HepG2 (cell line): Measurements from ENCODE around the gene PRPF38B. TPM values are rescaled to one million over a fixed set of nuclear protein-coding genes. Genes with fewer than 3 reads are reported as not detected.

Experiments used
- AFF4 ChIP-seq: sonication (generic); formaldehyde crosslinking; IDR thresholded peaks from 2 replicates; pipeline ENCODE4 v1.4.0; 2020; ENCODE audit warnings: missing genetic modification reagents
- ATF3 ChIP-seq: sonication (generic); formaldehyde crosslinking; IDR thresholded peaks from 2 replicates; pipeline ENCODE4 v1.4.0; 2020; ENCODE audit warnings: missing genetic modification reagents
- FOXO4 ChIP-seq: sonication (generic); formaldehyde crosslinking; conservative IDR thresholded peaks from 2 replicates; pipeline ENCODE4 v1.8.1; 2023; ENCODE audit warnings: missing genetic modification reagents
- HBP1 ChIP-seq: IDR thresholded peaks from 2 replicates; pipeline ENCODE4 v1.6.1; 2016; ENCODE audit warnings: low read depth, control low read depth
- HNRNPL ChIP-seq: fragments of 200-400 bp; formaldehyde crosslinking; IDR thresholded peaks from 2 replicates; pipeline ENCODE4 v1.6.1; 2017; ENCODE audit warnings: mild to moderate bottlenecking, low read depth, low read length
- JUNB ChIP-seq: sonication (generic); formaldehyde crosslinking; IDR thresholded peaks from 2 replicates; pipeline ENCODE4 v1.8.0; 2022; ENCODE audit warnings: missing genetic modification reagents, mild to moderate bottlenecking, borderline replicate concordance
- KDM1A ChIP-seq: IDR thresholded peaks from 2 replicates; pipeline ENCODE4 v1.6.1; 2016; ENCODE audit warnings: missing compliant biosample characterization
- KDM5B ChIP-seq: sonication (generic); formaldehyde crosslinking; IDR thresholded peaks from 2 replicates; pipeline ENCODE4 v1.4.0; 2020; ENCODE audit warnings: missing genetic modification reagents, mild to moderate bottlenecking, borderline replicate concordance
- SIN3A ChIP-seq: IDR thresholded peaks from 2 replicates; pipeline ENCODE4 v1.6.1; 2011; ENCODE audit warnings: low read depth, mild to moderate bottlenecking, control low read depth, low read length, borderline replicate concordance
- TAF15 ChIP-seq: fragments of 200-400 bp; formaldehyde crosslinking; IDR thresholded peaks from one replicate; pipeline ENCODE4 v1.6.1; 2018; ENCODE audit warnings: mild to moderate bottlenecking, low read depth, low read length; ENCODE audit not compliant: poor library complexity, severe bottlenecking
- XBP1 ChIP-seq: sonication (generic); formaldehyde crosslinking; IDR thresholded peaks from 2 replicates; pipeline ENCODE4 v1.5.0; 2020; ENCODE audit warnings: missing genetic modification reagents
- ZBTB3 ChIP-seq: sonication (generic); formaldehyde crosslinking; IDR thresholded peaks from 2 replicates; pipeline ENCODE4 v1.4.0; 2020; ENCODE audit warnings: low read depth, mild to moderate bottlenecking, moderate library complexity, missing genetic modification reagents, borderline replicate concordance
- ZNF263 ChIP-seq: sonication (generic); formaldehyde crosslinking; IDR thresholded peaks from 2 replicates; pipeline ENCODE4 v1.4.0; 2020; ENCODE audit warnings: missing genetic modification reagents
- ZNF503 ChIP-seq: sonication (generic); formaldehyde crosslinking; IDR thresholded peaks from 2 replicates; pipeline ENCODE4 v1.4.0; 2020; ENCODE audit warnings: missing genetic modification reagents
- ZNF704 ChIP-seq: sonication (generic); formaldehyde crosslinking; IDR thresholded peaks from 2 replicates; pipeline ENCODE4 v1.8.1; 2023; ENCODE audit warnings: mild to moderate bottlenecking, inconsistent platforms, moderate library complexity, missing genetic modification reagents, borderline replicate concordance
- polyA plus RNA-seq, 8 experiments: library from polyadenylated mRNA; depleted of rRNA in 3 of 8; stranded (reverse) in 7 of 8; unstranded in 1 of 8; fragments of >200 nt; fragmentation: Illumina TruSeq in 4 of 8; extraction: Trizol in 4 of 8; gene quantifications; 2 replicates each; pipeline versions ENCODE4 v1.2.1 to v1.2.3, GENCODE V29; 2011 to 2016; ENCODE audit warnings: low read depth in 4 of 8, missing spikeins in 1 of 8, mixed read lengths in 1 of 8; ENCODE audit not compliant: insufficient read depth in 1 of 8
- total RNA-seq, 5 experiments: library from RNA; depleted of rRNA; stranded (reverse); fragments of >200 nt; fragmentation: Illumina TruSeq; extraction: Trizol; gene quantifications; 2 replicates each; pipeline ENCODE4 v1.2.3, GENCODE V29; 2016; ENCODE audit warnings: low read depth in 1 of 5

Gene PRPF38B
- total and polyA plus RNA-seq, 2 of the 13 experiments (the other 11 are each of a cell fraction or from before 2014, with no cell fraction given): 25.7 to 29.7 TPM

GRCh38 chr1:108691942-108692723 lies at the start of gene PRPF38B (continued):
- TF ChIP-seq TAF15 (peak; percentile 86), HBP1 (peak; percentile 61; the same call in 1 of the 2 replicates), ZNF503 (CRISPR knock-in tag) (0 out of 2 replicates have a peak, but pooled peaks have one; percentile 60), FOXO4 (CRISPR knock-in tag) (no peak), KDM1A (CRISPR knock-in tag) (no peak), HNRNPL (0 out of 2 replicates have a peak, but pooled peaks have one; percentile 55), ZBTB3 (CRISPR knock-in tag) (peak; percentile 79; the same call in 1 of the 2 replicates), JUNB (CRISPR knock-in tag) (no peak), ATF3 (CRISPR knock-in tag) (peak; percentile 2; the same call in 1 of the 2 replicates), SIN3A (peak; percentile 7; the same call in 1 of the 2 replicates), ZNF263 (CRISPR knock-in tag) (0 out of 2 replicates have a peak, but pooled peaks have one; percentile 24), KDM5B (CRISPR knock-in tag) (peak; percentile 86), XBP1 (CRISPR knock-in tag) (no peak), ZNF704 (peak; percentile 54; the same call in 1 of the 2 replicates), AFF4 (CRISPR knock-in tag) (no peak)
